GM12875 (cell line): ENCODE measurements around the gene GTF2F1.
"Not testable (repeated sequence)": the region's sequence is repeated elsewhere in the genome, so short reads cannot be mapped to it uniquely, and the experiment has no call there.

Experiments
- H3K4me3 ChIP-seq: one replicate; pipeline ENCODE4 v1.5.1; 2011; ENCODE audit warnings: low read depth, low read length, control low read depth
- TF ChIP-seq, protein P1 (sequence below): IDR thresholded peaks from 2 replicates; pipeline ENCODE4 v1.5.1; 2011; ENCODE audit warnings: low read depth, mild to moderate bottlenecking, control low read depth, inconsistent platforms, low read length, moderate library complexity, borderline replicate concordance; ENCODE audit not compliant: insufficient read depth

The GTF2F1 gene

DNA sequence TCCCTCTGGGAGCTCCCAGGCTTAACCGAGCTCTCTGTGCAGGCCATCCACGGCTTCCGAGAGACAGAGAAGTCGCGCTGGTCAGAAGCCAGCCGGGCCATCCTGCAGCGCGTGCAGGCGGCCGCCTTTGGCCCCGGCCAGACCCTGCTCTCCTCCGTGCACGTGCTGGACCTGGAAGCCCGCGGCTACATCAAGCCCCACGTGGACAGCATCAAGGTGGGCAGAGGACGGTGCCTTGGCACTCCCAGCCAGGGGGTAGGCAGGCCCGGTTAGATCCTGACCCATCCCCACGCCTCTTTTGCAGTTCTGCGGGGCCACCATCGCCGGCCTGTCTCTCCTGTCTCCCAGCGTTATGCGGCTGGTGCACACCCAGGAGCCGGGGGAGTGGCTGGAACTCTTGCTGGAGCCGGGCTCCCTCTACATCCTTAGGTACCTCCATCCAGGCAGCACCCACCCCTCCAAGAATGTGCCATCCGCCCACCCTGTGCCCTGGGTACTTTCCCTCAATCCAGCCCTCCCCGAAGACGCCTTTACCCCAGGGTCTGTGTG lies 18.7 kb downstream of the GTF2F1 start:
- peak overlapping the region; percentile 36 for H3K4me3 ChIP-seq
- TF ChIP-seq, protein P1, sequence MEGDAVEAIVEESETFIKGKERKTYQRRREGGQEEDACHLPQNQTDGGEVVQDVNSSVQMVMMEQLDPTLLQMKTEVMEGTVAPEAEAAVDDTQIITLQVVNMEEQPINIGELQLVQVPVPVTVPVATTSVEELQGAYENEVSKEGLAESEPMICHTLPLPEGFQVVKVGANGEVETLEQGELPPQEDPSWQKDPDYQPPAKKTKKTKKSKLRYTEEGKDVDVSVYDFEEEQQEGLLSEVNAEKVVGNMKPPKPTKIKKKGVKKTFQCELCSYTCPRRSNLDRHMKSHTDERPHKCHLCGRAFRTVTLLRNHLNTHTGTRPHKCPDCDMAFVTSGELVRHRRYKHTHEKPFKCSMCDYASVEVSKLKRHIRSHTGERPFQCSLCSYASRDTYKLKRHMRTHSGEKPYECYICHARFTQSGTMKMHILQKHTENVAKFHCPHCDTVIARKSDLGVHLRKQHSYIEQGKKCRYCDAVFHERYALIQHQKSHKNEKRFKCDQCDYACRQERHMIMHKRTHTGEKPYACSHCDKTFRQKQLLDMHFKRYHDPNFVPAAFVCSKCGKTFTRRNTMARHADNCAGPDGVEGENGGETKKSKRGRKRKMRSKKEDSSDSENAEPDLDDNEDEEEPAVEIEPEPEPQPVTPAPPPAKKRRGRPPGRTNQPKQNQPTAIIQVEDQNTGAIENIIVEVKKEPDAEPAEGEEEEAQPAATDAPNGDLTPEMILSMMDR: no peak

DNA sequence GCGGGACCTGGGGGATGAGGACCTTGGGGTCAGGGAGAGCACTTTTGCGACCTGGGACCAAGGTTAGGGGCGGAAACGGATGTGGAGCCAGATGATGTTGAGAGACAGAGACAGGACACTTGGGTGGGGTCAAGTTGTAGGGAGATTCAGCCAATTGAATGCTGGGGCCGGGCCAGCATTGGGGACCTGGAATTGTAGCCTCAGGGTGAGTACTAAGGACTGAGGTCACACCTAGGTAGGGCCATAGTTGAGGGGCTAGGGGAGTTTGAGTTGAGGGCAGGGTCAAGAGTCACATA lies 19.2 kb downstream of the GTF2F1 start:
- H3K4me3 ChIP-seq: peak overlapping the region; percentile 36
- TF ChIP-seq, protein P1: no peak

DNA sequence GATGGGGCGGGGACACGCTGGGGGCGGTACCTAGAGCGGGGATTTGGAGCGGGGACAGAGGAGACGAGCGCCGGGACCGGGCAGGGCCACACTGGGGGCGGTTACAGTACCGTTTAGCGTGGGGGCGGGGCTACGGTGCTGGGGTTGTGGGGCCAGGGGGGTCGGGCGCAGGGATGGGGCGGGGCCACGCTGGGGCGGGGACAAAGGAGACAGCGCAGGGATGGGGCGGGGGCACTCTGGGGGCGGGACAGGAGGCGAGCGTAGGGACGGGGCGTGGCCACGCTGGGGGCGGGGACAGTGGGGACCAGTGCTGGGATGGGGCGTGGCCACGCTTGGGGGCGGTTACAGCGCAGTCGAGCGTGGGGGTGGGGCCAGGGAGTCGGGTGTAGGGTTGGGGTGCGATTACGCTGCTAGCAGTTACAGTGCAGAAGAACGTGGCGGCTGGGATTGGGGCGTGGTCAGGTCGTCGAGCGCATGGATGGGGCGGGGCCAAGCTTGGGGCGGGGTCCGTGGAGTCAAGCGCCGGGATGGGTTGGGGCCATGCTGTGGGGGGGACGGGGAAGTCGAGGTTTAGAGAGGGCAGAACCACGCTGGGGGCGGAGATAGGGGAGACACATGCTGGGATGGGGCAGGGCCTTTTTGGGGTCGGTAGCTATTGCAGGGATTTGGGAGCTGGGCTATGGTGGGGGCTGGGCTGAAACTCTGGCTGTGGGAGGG lies 19.7 kb downstream of the GTF2F1 start:
- TF ChIP-seq, protein P1: no peak
- peak overlapping the region; percentile 97 for H3K4me3 ChIP-seq

DNA sequence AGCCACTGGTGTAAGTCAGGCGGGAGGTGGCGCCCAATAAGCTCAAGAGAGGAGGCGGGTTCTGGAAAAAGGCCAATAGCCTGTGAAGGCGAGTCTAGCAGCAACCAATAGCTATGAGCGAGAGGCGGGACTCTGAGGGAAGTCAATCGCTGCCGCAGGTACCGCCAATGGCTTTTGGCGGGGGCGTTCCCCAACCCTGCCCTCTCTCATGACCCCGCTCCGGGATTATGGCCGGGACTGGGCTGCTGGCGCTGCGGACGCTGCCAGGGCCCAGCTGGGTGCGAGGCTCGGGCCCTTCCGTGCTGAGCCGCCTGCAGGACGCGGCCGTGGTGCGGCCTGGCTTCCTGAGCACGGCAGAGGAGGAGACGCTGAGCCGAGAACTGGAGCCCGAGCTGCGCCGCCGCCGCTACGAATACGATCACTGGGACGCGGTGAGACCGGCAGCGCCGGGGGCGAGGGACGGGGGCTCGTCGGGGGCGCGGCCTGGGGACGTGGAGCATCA lies 20.3 kb downstream of the GTF2F1 start, which contains the start of gene ALKBH7:
Gene ALKBH7 (plus strand): TSS at position 201 of the 502 bp plus-strand sequence. CDS start 27 bp downstream, at position 228.
- TF ChIP-seq, protein P1: no peak
- H3K4me3 ChIP-seq: peak within 1 kb of the TSS; percentile 97

DNA sequence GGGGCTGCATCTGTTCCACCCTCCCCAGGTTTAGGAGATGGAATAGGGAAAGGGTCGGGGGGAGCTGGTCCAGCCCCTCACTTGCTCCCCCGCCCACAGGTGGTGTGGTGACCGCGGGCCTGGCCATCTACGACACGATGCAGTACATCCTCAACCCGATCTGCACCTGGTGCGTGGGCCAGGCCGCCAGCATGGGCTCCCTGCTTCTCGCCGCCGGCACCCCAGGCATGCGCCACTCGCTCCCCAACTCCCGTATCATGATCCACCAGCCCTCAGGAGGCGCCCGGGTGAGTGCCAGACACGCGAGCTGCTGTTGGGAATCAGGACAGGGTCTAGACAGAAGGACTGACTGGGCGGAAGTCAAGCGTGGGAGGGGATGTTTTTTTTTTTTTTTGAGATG lies 28.6 kb downstream of the GTF2F1 start:
- H3K4me3 ChIP-seq: no peak overlapping the region
- TF ChIP-seq, protein P1: no peak

DNA sequence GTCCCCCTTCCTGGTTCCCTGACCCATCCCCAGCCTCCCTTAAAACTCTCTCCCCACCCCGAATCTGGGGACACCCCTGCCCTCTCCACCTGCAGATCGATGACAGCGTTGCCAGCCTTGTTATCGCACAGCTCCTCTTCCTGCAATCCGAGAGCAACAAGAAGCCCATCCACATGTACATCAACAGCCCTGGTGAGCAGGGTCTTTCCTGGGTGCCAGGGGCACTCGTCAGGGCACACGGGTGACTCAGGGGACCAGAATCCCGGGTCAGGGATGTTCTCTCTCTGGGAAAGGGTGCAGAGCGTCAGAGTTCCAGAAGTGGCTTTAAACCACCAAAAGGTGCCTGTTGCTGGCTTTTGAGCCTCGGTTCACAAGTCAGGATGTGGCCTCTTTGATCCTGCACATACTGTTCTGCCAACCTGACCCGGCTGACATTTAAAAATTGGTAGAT lies 30.6 kb downstream of the GTF2F1 start:
- peak overlapping the region; percentile 95 for H3K4me3 ChIP-seq
- TF ChIP-seq, protein P1: no peak

DNA sequence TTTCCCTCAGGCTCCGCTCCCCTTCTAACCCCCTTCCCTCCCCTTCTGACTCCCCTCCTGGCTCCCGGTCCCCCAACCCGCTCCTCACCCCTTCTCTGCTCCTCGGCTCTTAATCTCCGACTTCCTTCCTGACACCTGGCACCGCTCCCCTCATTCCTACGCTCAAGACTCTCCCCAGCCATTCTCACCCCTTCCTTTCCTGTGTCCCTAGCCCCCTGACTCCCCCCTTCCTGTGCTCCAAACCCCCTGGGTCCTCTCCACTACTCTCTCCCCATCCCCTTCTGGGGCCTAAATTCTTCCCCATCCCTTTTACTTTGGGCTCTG lies 31.0 kb downstream of the GTF2F1 start:
- peak overlapping the region; percentile 95 for H3K4me3 ChIP-seq
- TF ChIP-seq, protein P1: no peak

DNA sequence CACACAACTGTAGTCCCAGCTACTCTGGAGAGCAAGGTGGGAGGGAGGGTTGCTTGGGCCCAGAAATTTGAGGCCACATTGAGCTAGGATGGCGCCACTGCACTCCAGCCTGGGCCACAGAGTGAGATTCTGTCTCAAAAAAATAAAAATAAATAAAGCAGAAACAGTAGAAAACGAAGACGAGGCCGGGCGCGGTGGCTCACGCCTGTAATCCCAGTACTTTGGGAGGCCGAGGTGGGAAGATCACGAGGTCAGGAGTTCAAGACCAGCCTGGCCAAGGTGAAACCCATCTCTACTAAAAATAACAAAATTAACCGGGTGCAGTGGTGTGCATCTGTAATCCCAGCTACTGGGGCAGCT lies 32.1 kb downstream of the GTF2F1 start:
- peak overlapping the region; percentile 1 for H3K4me3 ChIP-seq

DNA sequence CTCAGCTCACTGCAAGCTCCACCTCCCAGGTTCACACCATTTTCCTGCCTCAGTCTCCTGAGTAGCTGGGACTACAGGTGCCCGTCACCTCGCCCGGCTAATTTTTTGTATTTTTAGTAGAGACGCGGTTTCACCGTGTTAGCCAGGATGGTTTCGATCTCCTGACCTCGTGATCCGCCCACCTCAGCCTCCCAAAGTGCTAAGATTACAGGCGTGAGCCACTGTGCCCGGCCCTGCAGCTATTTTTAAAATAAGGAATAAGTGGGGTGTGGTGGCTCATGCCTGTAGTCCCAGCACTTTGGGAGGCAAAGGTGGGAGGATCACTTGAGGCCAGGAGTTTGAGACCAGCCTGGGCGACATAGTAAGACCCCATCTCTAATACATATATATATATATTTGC lies 32.5 kb downstream of the GTF2F1 start:
- not testable (repeated sequence) for H3K4me3 ChIP-seq
